GM19372 (cell line): ENCODE data around the gene TTC6.

ENCODE experiments used
- ATAC-seq: cut with Tn5 transposase; IDR thresholded peaks from one replicate; pipeline ENCODE4 v1.9.1; 2021; ENCODE audit warnings: mild to moderate bottlenecking, low read depth, moderate library complexity; ENCODE audit not compliant: unreplicated experiment

Gene TTC6

DNA sequence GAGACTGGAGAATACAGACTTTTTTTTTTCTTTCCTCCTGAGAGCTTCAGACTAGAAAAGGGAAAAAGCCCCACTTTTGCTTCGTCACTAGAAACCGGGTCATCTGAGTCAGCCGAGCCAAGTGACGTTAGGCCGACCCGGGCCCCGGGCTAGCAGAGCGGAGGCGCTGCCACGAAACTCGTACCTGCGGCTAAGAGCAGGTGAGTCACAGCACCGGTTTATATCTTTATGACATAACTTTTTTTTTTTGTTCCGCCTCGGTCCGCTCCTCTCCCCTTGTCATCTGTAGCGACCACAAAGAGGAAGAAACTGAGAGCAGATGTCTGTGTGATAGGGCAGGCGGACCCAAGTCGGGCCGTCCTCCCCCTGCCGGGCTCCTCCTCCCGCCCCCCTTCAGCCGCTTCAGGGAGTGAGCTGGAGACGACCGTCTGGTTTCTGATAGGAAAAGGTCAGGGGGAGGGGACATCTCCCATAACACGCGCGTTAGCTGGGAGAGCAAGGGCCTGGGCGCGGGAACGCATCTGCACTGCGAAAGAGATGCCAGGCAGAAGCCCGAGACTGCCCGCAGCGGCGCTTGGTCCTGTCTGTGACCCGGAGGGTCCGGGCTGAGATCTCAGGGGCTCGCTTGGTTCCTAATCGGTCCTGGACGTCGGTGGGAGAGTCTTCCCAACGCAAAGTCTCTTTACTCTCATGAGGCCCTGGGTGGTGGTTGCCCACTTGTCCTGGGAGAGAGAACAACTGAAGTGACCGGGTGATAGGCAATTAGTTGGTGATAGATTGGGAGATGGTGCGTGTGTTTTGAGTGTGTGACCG, 586 bp downstream of the TTC6 start:
- ATAC-seq = no peak

DNA sequence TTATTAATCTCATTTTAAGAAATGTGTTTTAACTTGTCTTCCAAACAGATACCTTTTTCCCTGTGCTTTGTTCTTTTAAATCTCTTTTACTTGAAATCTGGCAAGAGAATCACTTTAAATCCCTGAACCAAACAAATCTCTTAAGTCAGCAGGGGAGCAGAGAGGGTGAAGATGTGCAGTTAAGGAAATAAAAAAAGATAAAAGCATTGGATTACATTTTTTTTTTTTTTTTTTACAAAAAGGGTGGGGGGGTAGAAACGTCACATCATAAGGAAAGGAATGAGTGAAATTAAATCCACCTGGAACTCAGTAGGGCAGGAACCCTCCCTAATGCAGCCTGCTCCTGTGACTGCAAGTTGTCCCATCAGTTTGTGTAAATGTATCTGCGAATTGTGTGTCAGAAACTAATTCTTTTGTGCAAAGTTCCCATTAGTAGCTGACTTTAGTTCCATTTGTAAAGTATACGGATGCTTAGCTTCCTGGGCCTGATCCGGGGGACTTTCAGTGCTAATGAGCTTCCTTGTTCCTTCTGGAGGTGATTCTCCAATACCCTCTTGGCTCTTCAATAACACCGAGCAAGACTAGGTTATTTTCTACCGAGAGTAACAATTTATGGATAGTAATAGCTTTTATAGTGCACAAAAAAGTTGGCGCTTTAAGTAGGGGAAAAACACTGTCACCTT, 1.5 kb downstream of the TTC6 start:
- ATAC-seq = no peak

DNA sequence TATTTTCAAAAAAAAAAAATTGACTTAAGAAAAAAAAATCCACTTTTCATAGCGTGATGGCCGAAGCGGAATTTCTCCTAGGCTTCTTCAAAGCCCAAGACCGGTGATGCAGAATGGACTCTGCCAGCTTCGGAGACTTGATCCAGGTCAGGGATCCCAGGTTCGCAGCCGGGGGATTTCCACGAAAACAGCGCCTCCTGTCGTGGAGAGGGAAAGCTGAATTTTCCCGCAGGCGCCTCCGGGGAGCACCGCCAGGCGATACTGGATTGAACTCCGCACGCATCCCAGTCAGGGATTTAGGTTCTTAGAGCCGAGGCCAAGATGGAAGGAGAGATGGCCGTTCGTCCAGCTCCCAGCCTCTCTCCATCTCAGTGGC, 2.1 kb downstream of the TTC6 start:
- ATAC-seq = no peak

DNA sequence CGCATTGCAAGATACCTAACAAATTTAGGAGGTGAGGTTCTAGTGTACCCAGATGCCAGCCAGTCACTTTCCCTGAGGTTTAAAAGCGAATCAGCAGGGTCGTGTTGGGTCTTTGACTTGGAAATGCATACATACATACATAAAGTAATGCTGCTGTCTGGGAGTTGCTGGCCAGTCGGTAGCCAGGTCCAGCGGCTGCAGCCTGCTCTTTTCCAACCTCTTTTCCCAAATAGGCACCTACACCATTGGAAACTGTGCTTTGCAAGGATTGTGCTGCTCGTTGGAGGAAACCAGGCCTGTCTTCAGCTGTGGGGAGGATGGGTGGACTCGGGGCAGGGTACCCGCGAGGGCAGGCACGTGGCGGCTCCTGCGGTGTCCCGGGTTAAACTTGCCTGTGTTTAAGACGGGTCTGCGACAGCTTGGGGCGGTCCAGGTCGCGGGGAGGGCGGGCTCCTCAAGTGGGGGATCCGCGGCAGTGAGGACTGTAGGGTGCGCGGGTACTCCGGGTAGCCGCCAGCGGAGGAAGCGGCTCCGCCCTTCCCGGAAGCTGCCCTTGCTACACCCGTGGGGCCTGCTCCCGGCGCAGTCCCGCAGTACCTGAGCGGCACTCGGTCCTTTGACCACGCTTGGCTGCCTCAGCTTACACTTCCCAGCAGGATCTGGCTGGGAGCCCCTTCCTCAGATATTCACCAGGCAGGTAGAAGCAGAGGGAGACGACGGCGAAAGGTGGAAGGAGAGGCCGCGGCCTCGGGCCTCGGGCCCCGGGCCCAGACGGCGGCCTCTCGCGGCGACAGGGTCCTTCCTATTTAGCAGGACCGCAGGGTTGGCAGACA, 2.7 kb downstream of the TTC6 start:
- ATAC-seq = no peak

DNA sequence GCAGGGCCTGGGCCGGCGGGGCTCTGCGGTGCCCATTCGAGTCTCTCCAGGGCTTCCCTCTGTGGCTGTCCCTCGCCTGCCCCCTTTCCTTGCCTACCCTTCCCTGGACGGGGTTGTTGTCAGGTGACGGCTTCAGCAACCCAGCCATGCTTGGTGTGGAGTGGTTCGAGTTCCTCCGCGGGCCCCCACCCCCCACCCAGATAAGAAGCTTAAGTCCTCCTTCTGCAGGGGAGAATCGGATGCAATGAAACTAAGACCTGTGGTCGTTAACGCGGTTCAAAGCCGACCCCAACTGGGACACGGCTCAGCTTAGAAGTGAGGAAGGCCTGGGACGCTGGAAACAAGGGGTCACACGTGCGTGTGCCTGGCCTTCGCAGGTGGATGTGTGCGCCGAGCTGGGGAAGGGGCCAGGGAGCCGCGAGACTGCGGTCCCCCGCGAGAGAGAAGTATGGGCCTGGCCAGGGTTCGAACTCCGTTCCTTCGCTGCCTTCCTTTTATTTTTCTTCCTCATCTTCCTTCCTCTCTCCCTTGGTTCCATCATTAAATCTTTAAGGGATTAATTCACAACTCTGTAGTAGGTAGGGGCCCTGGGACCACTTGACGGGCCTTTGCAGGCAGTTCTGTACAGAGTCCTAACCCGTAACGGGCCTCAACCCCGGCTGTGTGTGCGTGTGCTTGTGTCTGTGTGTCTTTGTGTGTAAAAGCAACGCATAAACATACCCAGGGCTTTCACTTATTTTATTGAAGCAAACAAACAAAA, 3.5 kb downstream of the TTC6 start:
- no peak for ATAC-seq

DNA sequence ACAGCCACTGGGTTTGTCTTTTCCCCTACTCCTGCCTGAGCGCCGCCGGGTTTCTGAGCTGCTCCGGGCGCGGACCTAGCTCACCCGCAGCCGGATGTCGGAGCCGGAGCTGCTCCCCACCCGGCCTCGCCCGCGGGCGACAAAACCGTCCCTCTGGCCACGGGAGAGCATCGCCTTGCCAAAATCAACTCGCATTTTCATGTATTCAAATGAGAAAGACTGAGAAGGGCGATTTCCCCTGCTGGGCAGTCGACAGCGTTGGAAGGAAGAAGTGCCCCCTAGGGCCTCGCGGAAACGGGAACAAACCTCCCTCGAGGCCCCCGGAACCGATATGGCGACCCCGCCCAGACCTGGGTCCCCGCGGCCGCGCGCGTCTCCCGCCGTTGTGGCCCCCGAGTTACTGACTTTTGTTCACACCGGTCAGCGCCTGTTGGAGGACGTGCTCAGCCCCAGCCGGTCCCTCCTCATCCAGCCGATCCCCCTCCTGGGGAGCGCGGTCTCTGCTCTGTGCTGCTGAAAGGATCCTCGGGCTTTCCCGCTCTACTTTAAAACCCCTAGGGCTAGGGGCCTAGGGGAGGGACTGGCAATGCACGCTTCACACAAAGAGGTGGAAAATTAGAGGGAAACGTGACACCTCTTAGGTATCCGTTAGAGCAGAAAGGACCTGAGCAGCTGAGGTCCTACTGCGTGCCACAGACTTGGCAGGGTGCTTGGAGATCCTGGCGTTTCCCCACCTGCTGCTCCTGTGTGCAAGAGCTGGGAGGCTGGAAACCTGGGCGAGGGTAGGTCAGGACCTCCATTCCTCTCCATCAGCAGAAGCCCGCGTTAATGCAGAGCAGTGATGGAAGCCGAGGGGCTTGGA, 4.3 kb downstream of the TTC6 start:
- ATAC-seq = no peak

DNA sequence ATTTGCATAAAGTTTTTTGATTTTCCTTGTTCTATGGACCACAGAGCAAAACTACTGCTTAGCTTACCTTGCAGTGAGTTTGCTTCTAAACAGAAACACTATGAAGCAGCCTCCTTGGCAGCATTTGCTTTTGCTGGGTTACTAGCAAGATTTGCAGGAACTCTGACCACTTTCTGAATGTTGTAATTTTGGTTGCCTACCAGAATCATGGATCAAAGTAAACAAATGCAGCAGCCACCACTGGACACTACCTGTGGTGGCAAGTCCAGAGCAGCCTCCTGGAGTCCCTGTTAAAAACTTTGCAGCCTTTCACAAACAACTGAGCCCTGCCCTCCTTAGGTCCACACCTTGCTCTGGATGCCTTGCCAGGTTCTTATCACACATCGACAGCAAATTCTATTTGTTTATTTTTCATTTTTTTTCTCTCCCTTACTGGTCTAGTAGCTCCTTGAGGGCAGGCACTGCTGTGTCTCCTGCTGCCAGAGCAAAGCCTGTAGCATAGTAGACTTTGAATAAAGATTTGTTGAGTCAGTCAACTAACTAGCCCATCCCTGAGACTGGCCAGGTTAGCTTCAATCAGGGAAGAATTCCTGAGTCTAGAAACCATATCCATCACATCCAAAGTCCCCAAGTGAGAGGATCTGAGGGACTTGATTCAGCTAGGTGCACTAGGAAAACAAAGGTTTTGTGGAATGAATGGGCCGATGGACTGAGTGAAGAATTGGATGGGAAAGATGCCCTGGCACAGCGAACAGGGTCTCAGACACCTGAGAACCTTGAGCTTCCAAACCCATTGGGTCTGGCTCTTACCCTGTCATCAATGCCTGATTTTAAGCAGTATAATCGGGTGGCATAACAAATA, 5.7 kb downstream of the TTC6 start:
- ATAC-seq = no peak

DNA sequence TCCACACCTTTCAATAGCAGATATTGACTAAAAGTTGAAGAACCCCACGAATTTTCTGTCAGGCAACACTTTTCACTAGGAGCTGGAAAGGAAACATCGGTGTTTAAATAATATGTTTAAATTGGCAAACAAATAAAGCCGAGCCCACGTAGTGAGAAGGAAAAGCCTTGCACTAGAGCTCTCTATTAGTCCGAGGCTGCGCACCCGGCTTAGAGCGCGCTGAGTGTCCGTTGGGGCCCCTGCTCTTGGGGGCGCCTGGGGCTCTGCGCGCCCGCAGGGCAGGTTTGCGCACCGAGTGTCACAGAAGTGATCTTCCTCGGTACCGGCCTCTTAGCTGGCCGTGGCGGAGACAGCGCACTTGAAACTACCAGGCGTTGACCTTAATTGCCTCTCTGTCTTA, 6.4 kb downstream of the TTC6 start:
- no peak for ATAC-seq

DNA sequence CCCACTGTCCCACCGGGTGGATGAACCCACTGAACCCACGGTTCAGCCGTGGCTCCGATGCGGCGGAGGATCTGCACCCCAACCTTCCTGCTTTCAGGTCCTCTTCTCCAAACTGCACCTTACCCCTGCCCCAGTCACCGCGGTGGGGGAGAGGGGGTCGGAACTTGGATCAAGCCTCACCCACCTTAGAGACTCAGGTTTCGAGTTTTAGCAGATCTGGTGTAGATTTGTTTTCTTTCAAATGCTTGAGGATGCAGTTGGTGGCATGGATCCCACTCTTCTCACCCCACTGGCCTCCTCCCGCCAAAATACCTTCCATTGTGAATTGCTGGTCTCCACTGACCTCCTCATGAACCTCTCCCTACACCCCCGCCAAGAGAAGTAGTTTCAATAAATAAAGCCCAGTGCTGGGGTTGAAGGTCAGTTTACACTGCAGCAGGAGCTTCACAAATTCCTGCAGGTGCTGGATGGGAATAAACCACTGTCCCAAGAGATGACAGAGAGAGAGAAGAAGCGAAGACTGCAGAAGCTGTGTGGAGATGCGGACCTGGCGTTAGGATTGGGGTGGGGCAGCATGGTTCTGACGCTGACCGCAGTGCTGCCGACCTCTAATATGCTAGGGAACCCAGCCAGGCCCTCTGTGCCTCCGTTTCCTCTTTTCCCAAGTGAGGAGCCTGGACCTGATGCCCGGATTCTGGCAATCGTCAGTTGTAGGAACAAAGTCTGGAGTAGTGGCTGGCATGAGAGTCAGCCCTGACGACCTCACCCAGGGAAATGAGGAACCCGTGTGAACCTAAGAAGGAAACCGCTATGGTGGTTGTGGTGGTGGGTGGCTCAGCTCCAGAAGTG, 7.4 kb downstream of the TTC6 start:
- ATAC-seq = no peak

DNA sequence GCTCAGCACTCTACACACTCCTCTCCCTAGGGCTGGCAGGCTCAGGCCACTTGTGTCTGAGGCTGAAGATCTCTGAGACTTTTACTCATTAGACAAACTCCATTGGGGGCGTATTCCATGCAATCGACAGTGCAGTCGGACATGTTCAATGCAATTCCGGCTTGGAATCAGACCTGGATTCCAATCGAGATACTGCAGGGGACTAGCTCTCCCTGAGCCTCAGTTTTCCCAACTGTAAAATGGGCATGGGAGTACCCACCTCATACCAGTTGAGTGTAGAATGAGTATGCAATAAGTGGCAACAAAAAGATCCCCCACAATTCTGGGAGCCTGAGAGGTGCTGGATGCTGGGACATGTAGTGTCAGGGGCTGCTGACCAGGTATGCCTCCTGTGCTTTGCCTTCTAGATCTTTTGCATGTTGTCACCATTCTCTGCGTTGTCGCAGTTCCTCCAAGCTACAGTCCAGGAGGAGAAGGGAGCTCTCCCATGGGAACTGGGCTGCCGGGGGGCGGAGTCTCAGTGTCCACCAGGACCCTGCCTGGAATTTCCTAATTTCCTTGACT, 8.3 kb downstream of the TTC6 start:
- ATAC-seq = no peak

DNA sequence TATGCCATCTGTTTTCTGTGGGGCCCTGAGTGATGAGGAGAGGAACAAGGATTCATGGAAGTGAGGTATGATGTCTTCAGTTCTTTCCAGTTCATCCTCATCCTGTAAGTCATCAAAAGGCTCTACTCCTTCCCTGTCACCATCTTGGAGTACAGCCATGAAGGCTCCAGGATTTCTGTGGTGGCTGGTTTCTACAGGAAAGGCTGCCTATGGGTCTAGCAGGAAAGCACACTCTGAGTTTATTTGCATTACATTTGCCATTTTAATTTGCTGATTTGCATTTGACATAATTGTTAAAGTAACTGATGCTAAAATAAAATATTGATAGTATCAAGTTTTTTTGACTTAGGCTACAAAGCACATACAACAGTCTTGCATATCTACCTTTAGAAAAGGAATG, 11.2 kb downstream of the TTC6 start:
- no peak for ATAC-seq

DNA sequence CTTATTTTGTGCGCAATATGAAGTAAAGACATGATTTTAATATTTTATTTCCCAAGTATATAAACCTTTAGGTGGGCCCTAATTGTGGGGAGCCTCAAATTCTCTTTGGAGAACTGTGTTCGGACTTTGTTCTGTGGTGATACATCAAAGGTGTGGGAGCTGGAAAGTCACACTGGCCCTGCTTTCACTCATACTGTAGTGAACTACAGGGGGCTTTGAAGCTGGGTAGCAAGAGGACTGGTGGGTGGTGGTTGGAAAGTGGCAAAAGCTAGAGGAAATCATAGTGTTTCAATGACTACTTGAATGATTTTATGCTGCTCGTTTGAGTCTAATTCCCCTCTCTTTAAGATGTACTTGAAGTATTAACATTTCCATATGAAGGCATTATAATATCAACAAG, 13.2 kb downstream of the TTC6 start:
- ATAC-seq = no peak

DNA sequence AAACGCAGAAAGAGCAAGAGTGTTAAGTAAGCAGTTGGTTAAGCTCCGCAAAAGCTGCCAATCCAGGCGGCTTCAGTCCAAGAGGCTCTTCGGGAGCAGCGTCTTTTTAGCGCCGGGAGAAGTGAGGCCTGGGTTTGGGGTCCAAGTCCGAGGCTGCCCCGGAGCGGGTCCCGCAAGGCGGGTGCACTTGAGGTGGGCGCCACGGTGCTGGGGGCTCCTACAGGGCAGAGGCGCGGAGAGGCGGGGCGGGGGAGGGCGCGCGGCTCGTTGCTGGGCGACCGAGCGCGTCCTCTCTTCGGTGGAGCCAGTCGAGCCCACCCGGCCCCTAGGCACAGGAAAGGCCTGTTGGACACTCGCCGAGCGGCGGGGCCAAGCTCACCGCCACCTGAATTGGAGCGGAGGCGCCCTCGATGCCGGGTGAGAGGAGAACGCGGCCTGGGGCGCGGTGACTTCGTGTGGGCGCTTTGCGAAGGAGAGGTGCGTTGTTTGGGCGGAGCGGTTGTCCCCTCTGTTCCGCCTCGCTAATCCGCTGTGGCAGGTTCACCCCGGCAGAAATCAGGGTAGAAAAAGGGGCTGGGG, 15.6 kb downstream of the TTC6 start:
- ATAC-seq = no peak

DNA sequence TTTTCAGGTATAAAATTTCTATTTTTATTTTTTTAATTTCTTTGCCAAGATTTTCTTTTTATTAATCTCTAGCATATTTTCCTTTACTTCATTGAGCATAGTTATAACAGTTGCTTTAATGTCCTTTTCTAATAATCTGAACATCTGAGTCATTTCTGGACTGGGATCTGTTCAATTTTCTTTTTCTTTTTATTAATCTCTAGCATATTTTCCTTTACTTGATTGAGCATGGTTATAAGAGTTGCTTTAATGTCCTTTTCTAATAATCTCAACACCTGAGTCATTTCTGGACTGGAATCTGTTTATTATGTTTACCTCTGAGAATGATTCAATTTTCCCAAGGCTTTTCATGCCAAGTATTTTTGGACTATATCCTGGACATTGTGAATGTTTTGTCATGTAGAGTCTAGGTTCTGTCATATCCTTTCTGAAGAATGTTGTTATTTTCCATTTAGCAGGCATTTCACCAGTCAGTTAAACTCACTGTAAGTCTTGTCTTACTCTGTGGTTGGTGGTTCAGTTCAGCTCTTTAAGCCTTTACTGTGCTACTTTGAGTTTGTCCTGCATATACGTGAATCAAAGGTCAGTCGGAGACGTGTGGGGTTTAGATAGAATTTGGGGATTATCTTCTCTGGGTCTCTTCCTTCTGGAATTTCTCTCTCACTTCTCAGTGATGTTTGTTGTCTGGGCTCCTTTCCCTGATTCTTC, 20.3 kb downstream of the TTC6 start:
- no peak for ATAC-seq

DNA sequence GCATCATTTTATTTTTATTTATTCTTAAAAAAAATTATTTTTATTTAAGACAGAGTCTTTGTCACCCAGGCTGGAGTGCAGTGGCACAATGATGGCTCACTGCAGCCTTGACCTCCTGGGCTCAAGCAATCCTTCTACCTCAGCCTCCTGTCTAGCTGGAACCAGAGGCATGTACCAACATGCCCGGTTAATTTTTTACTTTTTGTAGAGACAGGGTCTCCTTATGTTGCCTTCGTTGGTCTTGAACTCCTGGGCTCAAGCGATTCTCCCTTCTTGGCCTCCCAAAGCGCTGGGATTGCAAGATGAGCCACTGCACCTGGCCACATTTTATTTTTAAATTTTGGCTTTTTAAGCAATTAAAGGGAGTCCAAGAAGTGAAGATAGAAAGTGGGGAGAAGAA, 21.4 kb downstream of the TTC6 start:
- ATAC-seq = no peak

DNA sequence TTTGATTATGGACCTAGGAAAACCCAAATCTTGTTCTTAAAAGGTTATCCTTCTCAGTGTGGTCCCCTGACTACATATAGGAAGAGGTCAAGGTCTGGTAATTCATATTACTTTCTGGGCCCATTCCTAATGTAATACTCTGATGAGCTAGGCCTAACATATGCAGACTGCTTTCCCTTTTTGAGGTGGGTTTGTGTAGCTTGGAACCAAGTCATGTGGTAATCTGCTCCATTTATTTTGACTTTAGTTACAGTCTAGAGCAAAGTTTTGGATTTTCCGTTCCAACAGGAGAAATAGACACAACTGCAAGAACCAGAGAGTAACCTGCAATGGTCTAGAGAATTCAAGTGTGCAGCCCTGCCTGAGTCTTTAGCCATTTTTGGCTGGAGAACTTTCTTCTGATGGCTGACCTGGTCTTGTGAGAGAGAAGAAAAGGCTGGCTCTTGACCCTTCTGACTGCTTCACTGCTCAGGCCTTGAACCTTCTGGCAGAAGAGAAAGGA, 22.5 kb downstream of the TTC6 start:
- ATAC-seq = no peak
